HCT116 (cell line): ENCODE measurements around the gene CREB3. TPM values are rescaled to one million over a fixed set of nuclear protein-coding genes. Genes with fewer than 3 reads are reported as not detected.

ENCODE experiments used
- ATAC-seq: fragments of 200-7000 bp; cut with Tn5 transposase; 2 replicates; pipeline ENCODE4 v1.9.1; 2020; ENCODE audit warnings: mild to moderate bottlenecking, moderate library complexity
- BruUV-seq: library from RNA; stranded (reverse); fragments of 400-500 nt; replicated peaks from 2 replicates; lab custom pipeline; 2021; lab: Mats Ljungman, UMichigan
- CTCF ChIA-PET: fragments of 300-600 bp; sonication (Branson Sonifier 250); formaldehyde crosslinking; loops from one replicate; lab custom pipeline; 2021; ENCODE audit warnings: antibody characterized with exemption; lab: Charles Lee
- POLR2A ChIA-PET: fragments of 300-600, 350-600 bp; sonication (Branson Sonifier 250); formaldehyde crosslinking; loops from one replicate; lab custom pipeline; 2021; ENCODE audit warnings: antibody characterized with exemption; lab: Charles Lee
- RAD21 ChIA-PET, 2 experiments: fragments of 300-600 bp; sonication (Branson Sonifier 250); formaldehyde crosslinking; loops; one replicate each; lab custom pipeline; 2023; ENCODE audit warnings: low total read pairs in 2 of 2; ENCODE audit not compliant: uncharacterized antibody in 2 of 2, unreplicated experiment in 2 of 2, low non-redundant PET in 1 of 2; lab: Charles Lee
- DNase-seq: peaks from one replicate; pipeline ENCODE4 v3.0.0-alpha.2; 2010; ENCODE audit warnings: low read depth, low spot score
- H2AFZ ChIP-seq: fragments of 200-600 bp; shearing (Covaris generic), sonication (generic); 2 replicates; pipeline ENCODE4 v1.6.1; 2017; ENCODE audit warnings: low read depth, mixed run types, mixed read lengths, antibody characterized with exemption, low read length; ENCODE audit not compliant: poor library complexity, severe bottlenecking
- H3K27ac ChIP-seq: 2 replicates; pipeline ENCODE4 v1.5.1; 2012; ENCODE audit warnings: low read depth, low read length
- H3K27me3 ChIP-seq: fragments of 200-600 bp; sonication (generic); 2 replicates; pipeline ENCODE4 v1.6.1; 2016; ENCODE audit warnings: mixed run types, low read length, mixed read lengths; ENCODE audit not compliant: insufficient read depth
- H3K36me3 ChIP-seq, 2 experiments: fragments of 200-500 bp in 1 of 2; fragments of 200-600 bp in 1 of 2; sonication (Bioruptor generic) in 1 of 2; sonication (generic) in 1 of 2; 2 replicates each; pipeline versions ENCODE4 v1.5.1 to v1.6.1; 2014 to 2016; ENCODE audit warnings: low read length in 2 of 2, inconsistent platforms in 1 of 2, mixed read lengths in 1 of 2, mixed run types in 1 of 2; ENCODE audit not compliant: insufficient read depth in 2 of 2, control insufficient read depth in 1 of 2
- H3K4me1 ChIP-seq, 2 experiments: fragments of 200-600 bp in 1 of 2; sonication (generic) in 1 of 2; 2 replicates each; pipeline versions ENCODE4 v1.5.1 to v1.6.1; 2012 to 2017; ENCODE audit warnings: low read length in 2 of 2, inconsistent platforms in 1 of 2, mild to moderate bottlenecking in 1 of 2, mixed read lengths in 1 of 2, mixed run types in 1 of 2, moderate library complexity in 1 of 2; ENCODE audit not compliant: insufficient read depth in 2 of 2, control insufficient read depth in 1 of 2
- H3K4me2 ChIP-seq: fragments of 200-600 bp; sonication (generic); 2 replicates; pipeline ENCODE4 v1.6.1; 2017; ENCODE audit warnings: mixed run types, low read length, mixed read lengths
- H3K4me3 ChIP-seq, 2 experiments: fragments of 200-600 bp in 1 of 2; sonication (generic) in 1 of 2; replicated peaks in 1 of 2; 2 replicates each; pipeline ENCODE4 v1.5.1; 2011 to 2016; ENCODE audit warnings: low read length in 2 of 2, control low read depth in 1 of 2, low read depth in 1 of 2, mild to moderate bottlenecking in 1 of 2, mixed read lengths in 1 of 2, mixed run types in 1 of 2
- H3K79me2 ChIP-seq: fragments of 200-600 bp; sonication (generic); 2 replicates; pipeline ENCODE4 v1.6.1; 2017; ENCODE audit warnings: mild to moderate bottlenecking, mixed run types, low read length, moderate library complexity, mixed read lengths; ENCODE audit not compliant: insufficient read depth
- H3K9ac ChIP-seq: fragments of 200-600 bp; sonication (generic); 2 replicates; pipeline ENCODE4 v1.6.1; 2016; ENCODE audit warnings: low read length, mixed read lengths
- H3K9me2 ChIP-seq: fragments of 200-600 bp; sonication (generic), shearing (Covaris generic); 2 replicates; pipeline ENCODE4 v1.6.1; 2017; ENCODE audit warnings: mixed run types, mild to moderate bottlenecking, moderate library complexity; ENCODE audit not compliant: insufficient read depth
- H3K9me3 ChIP-seq, 2 experiments: fragments of 200-500 bp in 1 of 2; fragments of 200-600 bp in 1 of 2; sonication (Bioruptor generic) in 1 of 2; sonication (generic) in 1 of 2; 2 replicates each; pipeline ENCODE4 v1.6.1; 2014 to 2017; ENCODE audit warnings: low read length in 2 of 2, mixed read lengths in 2 of 2, inconsistent platforms in 1 of 2, low read depth in 1 of 2, mild to moderate bottlenecking in 1 of 2, mixed run types in 1 of 2, moderate library complexity in 1 of 2; ENCODE audit not compliant: control insufficient read depth in 1 of 2, insufficient read depth in 1 of 2
- H4K20me1 ChIP-seq: fragments of 200-600 bp; sonication (generic), shearing (Covaris generic); 2 replicates; pipeline ENCODE4 v1.6.1; 2017; ENCODE audit warnings: mixed run types, mild to moderate bottlenecking, moderate library complexity; ENCODE audit not compliant: insufficient read depth
- CBX3 ChIP-seq: IDR thresholded peaks from 2 replicates; pipeline ENCODE4 v1.6.1; 2012; ENCODE audit warnings: low read depth
- CEBPB ChIP-seq: IDR thresholded peaks from 2 replicates; pipeline ENCODE4 v1.6.1; 2012; ENCODE audit warnings: low read depth
- EGR1 ChIP-seq: IDR thresholded peaks from 2 replicates; pipeline ENCODE4 v1.6.1; 2012; ENCODE audit warnings: low read depth
- ELF1 ChIP-seq: IDR thresholded peaks from 2 replicates; pipeline ENCODE4 v1.6.1; 2012; ENCODE audit warnings: low read depth, borderline replicate concordance
- EZH2 ChIP-seq: fragments of 200-600 bp; sonication (generic); IDR thresholded peaks from 2 replicates; pipeline ENCODE4 v1.6.1; 2017; ENCODE audit warnings: antibody characterized with exemption, mixed run types
- EZH2phosphoT487 ChIP-seq: fragments of 200-600 bp; IDR thresholded peaks from 2 replicates; pipeline ENCODE4 v1.6.1; 2018; ENCODE audit warnings: antibody characterized with exemption, borderline replicate concordance
- FOSL1 ChIP-seq: IDR thresholded peaks from 2 replicates; pipeline ENCODE4 v1.6.1; 2012; ENCODE audit warnings: low read depth
- JUND ChIP-seq: IDR thresholded peaks from 2 replicates; pipeline ENCODE4 v1.6.1; 2012
- POLR2A ChIP-seq: IDR thresholded peaks from 2 replicates; pipeline ENCODE4 v1.7.0; 2011; ENCODE audit warnings: borderline replicate concordance; ENCODE audit not compliant: insufficient read depth, insufficient read length; ENCODE audit errors: extremely low read depth
- RAD21 ChIP-seq: IDR thresholded peaks from 2 replicates; pipeline ENCODE4 v1.6.1; 2012; ENCODE audit warnings: low read depth, mild to moderate bottlenecking
- SP1 ChIP-seq: IDR thresholded peaks from 2 replicates; pipeline ENCODE4 v1.6.1; 2012; ENCODE audit warnings: low read depth
- SRF ChIP-seq: IDR thresholded peaks from 2 replicates; pipeline ENCODE4 v1.6.1; 2012; ENCODE audit warnings: low read depth
- TCF7L2 ChIP-seq: IDR thresholded peaks from 2 replicates; pipeline ENCODE4 v1.7.0; 2011; ENCODE audit warnings: borderline replicate concordance, inconsistent platforms; ENCODE audit not compliant: insufficient read depth, insufficient read length; ENCODE audit errors: extremely low read depth
- YY1 ChIP-seq: IDR thresholded peaks from 2 replicates; pipeline ENCODE4 v1.6.1; 2011; ENCODE audit warnings: low read length, low read depth, moderate library complexity, mild to moderate bottlenecking; ENCODE audit not compliant: insufficient replicate concordance; ENCODE audit errors: extremely low read depth
- intact Hi-C: fragments of 100-400 bp; cut with micrococcal nuclease; formaldehyde crosslinking; loops from 2 replicates; pipeline ENCODE4 v1.10.0; 2022
- total RNA-seq: library from RNA; stranded (reverse); gene quantifications from one replicate; pipeline ENCODE4 v1.2.1, GENCODE V29; 2021; ENCODE audit not compliant: unreplicated experiment
- TF ChIP-seq, protein P1 (sequence below): IDR thresholded peaks from 2 replicates; pipeline ENCODE4 v1.6.1; 2012; ENCODE audit warnings: low read depth
- TF ChIP-seq, protein P2 (sequence below): IDR thresholded peaks from 2 replicates; pipeline ENCODE4 v1.6.1; 2011; ENCODE audit warnings: mild to moderate bottlenecking, low read length, moderate library complexity; ENCODE audit not compliant: insufficient replicate concordance; ENCODE audit errors: extremely low read depth

Gene CREB3
- total RNA-seq, 1 experiment from 2014 or later: 22.3 TPM

DNA sequence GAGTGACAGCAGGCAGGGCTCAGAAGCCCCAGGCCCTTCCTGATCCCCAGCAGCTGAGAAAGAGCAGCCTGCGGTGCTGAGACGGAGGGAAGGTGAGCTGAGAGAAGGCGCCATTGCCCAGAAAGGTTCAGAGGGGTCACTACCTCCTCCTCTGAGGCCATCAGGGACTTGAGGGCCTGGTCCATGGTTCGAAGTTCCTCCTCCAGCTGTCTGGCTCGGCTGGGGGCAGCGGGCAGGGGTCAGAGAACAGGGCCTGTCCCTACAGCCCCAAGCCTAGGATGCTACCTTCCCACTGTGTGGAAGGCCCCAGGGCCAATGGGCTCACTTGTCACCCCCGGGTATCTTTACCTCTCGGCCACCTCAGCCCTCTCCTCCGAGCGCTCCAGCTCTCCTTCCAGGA lies 47.5 kb upstream of the CREB3 start:
- no peak overlapping the region for H2AFZ ChIP-seq
- TF ChIP-seq, protein P1, sequence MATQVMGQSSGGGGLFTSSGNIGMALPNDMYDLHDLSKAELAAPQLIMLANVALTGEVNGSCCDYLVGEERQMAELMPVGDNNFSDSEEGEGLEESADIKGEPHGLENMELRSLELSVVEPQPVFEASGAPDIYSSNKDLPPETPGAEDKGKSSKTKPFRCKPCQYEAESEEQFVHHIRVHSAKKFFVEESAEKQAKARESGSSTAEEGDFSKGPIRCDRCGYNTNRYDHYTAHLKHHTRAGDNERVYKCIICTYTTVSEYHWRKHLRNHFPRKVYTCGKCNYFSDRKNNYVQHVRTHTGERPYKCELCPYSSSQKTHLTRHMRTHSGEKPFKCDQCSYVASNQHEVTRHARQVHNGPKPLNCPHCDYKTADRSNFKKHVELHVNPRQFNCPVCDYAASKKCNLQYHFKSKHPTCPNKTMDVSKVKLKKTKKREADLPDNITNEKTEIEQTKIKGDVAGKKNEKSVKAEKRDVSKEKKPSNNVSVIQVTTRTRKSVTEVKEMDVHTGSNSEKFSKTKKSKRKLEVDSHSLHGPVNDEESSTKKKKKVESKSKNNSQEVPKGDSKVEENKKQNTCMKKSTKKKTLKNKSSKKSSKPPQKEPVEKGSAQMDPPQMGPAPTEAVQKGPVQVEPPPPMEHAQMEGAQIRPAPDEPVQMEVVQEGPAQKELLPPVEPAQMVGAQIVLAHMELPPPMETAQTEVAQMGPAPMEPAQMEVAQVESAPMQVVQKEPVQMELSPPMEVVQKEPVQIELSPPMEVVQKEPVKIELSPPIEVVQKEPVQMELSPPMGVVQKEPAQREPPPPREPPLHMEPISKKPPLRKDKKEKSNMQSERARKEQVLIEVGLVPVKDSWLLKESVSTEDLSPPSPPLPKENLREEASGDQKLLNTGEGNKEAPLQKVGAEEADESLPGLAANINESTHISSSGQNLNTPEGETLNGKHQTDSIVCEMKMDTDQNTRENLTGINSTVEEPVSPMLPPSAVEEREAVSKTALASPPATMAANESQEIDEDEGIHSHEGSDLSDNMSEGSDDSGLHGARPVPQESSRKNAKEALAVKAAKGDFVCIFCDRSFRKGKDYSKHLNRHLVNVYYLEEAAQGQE: no peak
- TF ChIP-seq CBX3 (no peak), SP1 (no peak), SRF (no peak), JUND (no peak), EZH2phosphoT487 (no peak), EZH2 (no peak), EGR1 (no peak), TCF7L2 (no peak), RAD21 (no peak), POLR2A (no peak), YY1 (no peak), FOSL1 (no peak), ELF1 (no peak), CEBPB (no peak)
- TF ChIP-seq, protein P2, sequence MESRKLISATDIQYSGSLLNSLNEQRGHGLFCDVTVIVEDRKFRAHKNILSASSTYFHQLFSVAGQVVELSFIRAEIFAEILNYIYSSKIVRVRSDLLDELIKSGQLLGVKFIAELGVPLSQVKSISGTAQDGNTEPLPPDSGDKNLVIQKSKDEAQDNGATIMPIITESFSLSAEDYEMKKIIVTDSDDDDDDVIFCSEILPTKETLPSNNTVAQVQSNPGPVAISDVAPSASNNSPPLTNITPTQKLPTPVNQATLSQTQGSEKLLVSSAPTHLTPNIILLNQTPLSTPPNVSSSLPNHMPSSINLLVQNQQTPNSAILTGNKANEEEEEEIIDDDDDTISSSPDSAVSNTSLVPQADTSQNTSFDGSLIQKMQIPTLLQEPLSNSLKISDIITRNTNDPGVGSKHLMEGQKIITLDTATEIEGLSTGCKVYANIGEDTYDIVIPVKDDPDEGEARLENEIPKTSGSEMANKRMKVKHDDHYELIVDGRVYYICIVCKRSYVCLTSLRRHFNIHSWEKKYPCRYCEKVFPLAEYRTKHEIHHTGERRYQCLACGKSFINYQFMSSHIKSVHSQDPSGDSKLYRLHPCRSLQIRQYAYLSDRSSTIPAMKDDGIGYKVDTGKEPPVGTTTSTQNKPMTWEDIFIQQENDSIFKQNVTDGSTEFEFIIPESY: no peak
- DNase-seq: no peak
- no peak overlapping the region for H3K4me3 ChIP-seq
- H3K9ac ChIP-seq: no peak overlapping the region
- peaks cover 45% of the 10 kb centered on the region for H3K79me2 ChIP-seq
- no peak overlapping the region for H3K4me2 ChIP-seq
- ChIA-PET RAD21 (no interaction called here), CTCF (no interaction called here), POLR2A (no interaction called here)
- no peak overlapping the region for H3K27ac ChIP-seq
- H3K36me3 ChIP-seq: peaks cover 45 to 63% of the 10 kb centered on the region in 2 experiments; a peak in 3 of 4 replicates
- H3K4me1 ChIP-seq: peaks cover 13 to 19% of the 10 kb centered on the region in 2 experiments
- no peaks in the 10 kb centered on the region for H4K20me1 ChIP-seq
- no peak for ATAC-seq
- no peaks in the 10 kb centered on the region for H3K27me3 ChIP-seq
- no TSS peak for BruUV-seq
- H3K9me3 ChIP-seq: no peaks in the 10 kb centered on the region
- H3K9me2 ChIP-seq: no peaks in the 10 kb centered on the region
- intact Hi-C loops: no loop called here
